ENCODE results near the gene CNPY1.

- no peak for TF ChIP-seq EP300 (IDR thresholded peaks at IDR 0.05)
- no peak for TF ChIP-seq CTCF (IDR thresholded peaks at IDR 0.05)
- TF ChIP-seq POLR2A (IDR thresholded peaks at IDR 0.05): no peak
These were observed 78.2 kb downstream of the CNPY1 start for GRCh38 chr7:155467846-155468784.
